ENCODE measurements around the gene SH2D3C.

DNA sequence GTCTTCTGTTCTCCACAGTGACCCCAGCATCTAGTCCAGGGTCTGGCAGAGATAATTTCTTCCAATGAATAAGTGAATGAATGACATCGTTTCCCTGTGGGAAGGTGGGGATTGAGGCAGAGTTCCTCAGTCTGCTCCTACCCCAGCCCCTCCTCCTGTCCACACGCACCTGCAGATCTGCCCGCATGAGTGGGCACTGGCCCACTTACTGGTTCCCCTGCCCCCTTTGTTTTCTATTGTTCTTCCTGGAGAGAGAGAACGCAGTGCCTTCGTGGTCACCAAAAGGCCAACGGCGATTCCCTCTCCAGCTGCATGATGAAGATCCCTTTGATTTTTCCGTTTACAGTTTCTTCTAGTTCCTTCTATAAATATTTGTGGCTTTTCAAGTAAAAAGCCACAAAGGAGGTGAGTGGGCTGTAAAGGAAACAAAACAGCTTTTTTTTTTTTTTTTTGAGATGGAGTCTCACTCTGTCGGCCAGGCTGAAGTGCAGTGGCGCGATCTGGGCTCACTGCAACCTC, 18.4 kb upstream of the SH2D3C start:
- TF ChIP-seq, protein P1, sequence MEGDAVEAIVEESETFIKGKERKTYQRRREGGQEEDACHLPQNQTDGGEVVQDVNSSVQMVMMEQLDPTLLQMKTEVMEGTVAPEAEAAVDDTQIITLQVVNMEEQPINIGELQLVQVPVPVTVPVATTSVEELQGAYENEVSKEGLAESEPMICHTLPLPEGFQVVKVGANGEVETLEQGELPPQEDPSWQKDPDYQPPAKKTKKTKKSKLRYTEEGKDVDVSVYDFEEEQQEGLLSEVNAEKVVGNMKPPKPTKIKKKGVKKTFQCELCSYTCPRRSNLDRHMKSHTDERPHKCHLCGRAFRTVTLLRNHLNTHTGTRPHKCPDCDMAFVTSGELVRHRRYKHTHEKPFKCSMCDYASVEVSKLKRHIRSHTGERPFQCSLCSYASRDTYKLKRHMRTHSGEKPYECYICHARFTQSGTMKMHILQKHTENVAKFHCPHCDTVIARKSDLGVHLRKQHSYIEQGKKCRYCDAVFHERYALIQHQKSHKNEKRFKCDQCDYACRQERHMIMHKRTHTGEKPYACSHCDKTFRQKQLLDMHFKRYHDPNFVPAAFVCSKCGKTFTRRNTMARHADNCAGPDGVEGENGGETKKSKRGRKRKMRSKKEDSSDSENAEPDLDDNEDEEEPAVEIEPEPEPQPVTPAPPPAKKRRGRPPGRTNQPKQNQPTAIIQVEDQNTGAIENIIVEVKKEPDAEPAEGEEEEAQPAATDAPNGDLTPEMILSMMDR (IDR thresholded peaks at IDR 0.05): no peak
- TF ChIP-seq EP300 (IDR thresholded peaks at IDR 0.05): no peak
